Endothelial cell of umbilical vein (primary cell): ENCODE measurements around the gene SMOC2. TPM values are rescaled to one million over a fixed set of nuclear protein-coding genes. Genes with fewer than 3 reads are reported as not detected.

Experiments
- BruUV-seq: library from RNA; stranded (reverse); fragments of 400-500 nt; replicated peaks from 2 replicates; lab custom pipeline; 2021; lab: Mats Ljungman, UMichigan
- CTCF ChIA-PET: fragments of 300-600, 350-600 bp; sonication (Branson Sonifier 250); formaldehyde crosslinking; loops from one replicate; lab custom pipeline; 2021; ENCODE audit warnings: antibody characterized with exemption, inconsistent platforms; lab: Charles Lee
- POLR2A ChIA-PET: fragments of 300-600, 350-600 bp; sonication (Branson Sonifier 250); formaldehyde crosslinking; loops from one replicate; lab custom pipeline; 2021; ENCODE audit warnings: antibody characterized with exemption, inconsistent platforms; lab: Charles Lee
- DNase-seq: peaks from one replicate; pipeline ENCODE4 v3.0.0-alpha.2; 2011; ENCODE audit warnings: low read depth, low spot score
- FAIRE-seq: peaks from 2 replicates; lab custom pipeline; 2011; peaks lifted over from hg19 to GRCh38; lab: Jason Lieb, UNC
- H2AFZ ChIP-seq: 2 replicates; pipeline ENCODE4 v1.6.0; 2012; ENCODE audit warnings: low read depth, low read length, control low read depth, inconsistent platforms
- H3K27ac ChIP-seq: 2 replicates; pipeline ENCODE4 v1.5.1; 2011; ENCODE audit warnings: low read depth, mild to moderate bottlenecking, control low read depth, low read length, moderate library complexity; ENCODE audit not compliant: insufficient read depth
- H3K27me3 ChIP-seq, 2 experiments: 2 replicates each; pipeline versions ENCODE4 v1.6.0 to v1.6.1; 2011; ENCODE audit warnings: low read length in 2 of 2, mixed read lengths in 1 of 2; ENCODE audit not compliant: control insufficient read depth in 2 of 2, insufficient read depth in 2 of 2
- H3K36me3 ChIP-seq, 2 experiments: 2 replicates in 1 of 2; 3 replicates in 1 of 2; pipeline ENCODE4 v1.5.1; 2011; ENCODE audit warnings: low read length in 2 of 2, mild to moderate bottlenecking in 1 of 2, moderate library complexity in 1 of 2; ENCODE audit not compliant: control insufficient read depth in 2 of 2, insufficient read depth in 2 of 2; ENCODE audit errors: extremely low read depth in 1 of 2
- H3K4me1 ChIP-seq: 3 replicates; pipeline ENCODE4 v1.5.1; 2011; ENCODE audit warnings: mild to moderate bottlenecking, low read length; ENCODE audit not compliant: control insufficient read depth, insufficient read depth; ENCODE audit errors: extremely low read depth
- H3K4me2 ChIP-seq: 2 replicates; pipeline ENCODE4 v1.6.1; 2011; ENCODE audit warnings: low read length, control low read depth, mixed read lengths; ENCODE audit not compliant: insufficient read depth
- H3K4me3 ChIP-seq, 3 experiments: fragments of 200-600 bp in 1 of 3; sonication (generic), shearing (Covaris generic) in 1 of 3; replicated peaks in 1 of 3; 2 replicates each; pipeline ENCODE4 v1.5.1; 2011 to 2016; ENCODE audit warnings: control low read depth in 3 of 3, low read length in 3 of 3, mild to moderate bottlenecking in 2 of 3, inconsistent platforms in 1 of 3, low read depth in 1 of 3, moderate library complexity in 1 of 3; ENCODE audit not compliant: insufficient read depth in 1 of 3
- H3K79me2 ChIP-seq: 2 replicates; pipeline ENCODE4 v1.6.0; 2012; ENCODE audit warnings: low read length, inconsistent platforms; ENCODE audit not compliant: control insufficient read depth, insufficient read depth
- H3K9ac ChIP-seq: replicated peaks from 2 replicates; pipeline ENCODE3; 2011; ENCODE audit warnings: low read length, control low read depth; ENCODE audit not compliant: insufficient read depth; ENCODE audit errors: extremely low read depth
- H3K9me1 ChIP-seq: replicated peaks from 3 replicates; pipeline ENCODE4 v1.6.0; 2011; ENCODE audit warnings: mild to moderate bottlenecking, low read length; ENCODE audit not compliant: control insufficient read depth, insufficient read depth; ENCODE audit errors: extremely low read depth
- H3K9me3 ChIP-seq: replicated peaks from 2 replicates; pipeline ENCODE4 v1.5.1; 2012; ENCODE audit warnings: low read length, inconsistent platforms; ENCODE audit not compliant: control insufficient read depth, insufficient read depth
- H4K20me1 ChIP-seq: replicated peaks from 2 replicates; pipeline ENCODE3; 2011; ENCODE audit warnings: mild to moderate bottlenecking, low read length; ENCODE audit not compliant: control insufficient read depth, insufficient read depth; ENCODE audit errors: extremely low read depth
- EZH2 ChIP-seq: IDR thresholded peaks from 2 replicates; pipeline ENCODE4 v1.6.1; 2012; ENCODE audit warnings: borderline replicate concordance, low read depth, mild to moderate bottlenecking, moderate library complexity, low read length, inconsistent platforms; ENCODE audit not compliant: severe bottlenecking
- FOS ChIP-seq: IDR thresholded peaks from 2 replicates; pipeline ENCODE4 v1.6.1; 2011; ENCODE audit warnings: mild to moderate bottlenecking, low read length, moderate library complexity, borderline replicate concordance; ENCODE audit not compliant: insufficient read depth
- GATA2 ChIP-seq: IDR thresholded peaks from 2 replicates; pipeline ENCODE4 v1.7.0; 2011; ENCODE audit warnings: low read depth, mild to moderate bottlenecking, moderate library complexity, mixed read lengths, low read length; ENCODE audit not compliant: insufficient read length, insufficient read depth
- JUN ChIP-seq: IDR thresholded peaks from 2 replicates; pipeline ENCODE4 v1.6.1; 2011; ENCODE audit warnings: borderline replicate concordance, low read depth; ENCODE audit not compliant: insufficient read length, insufficient read depth
- MYC ChIP-seq: IDR thresholded peaks from one replicate; pipeline ENCODE4 v1.6.1; 2011; ENCODE audit warnings: mild to moderate bottlenecking, low read depth, low read length
- POLR2A ChIP-seq: IDR thresholded peaks from 2 replicates; pipeline ENCODE4 v1.6.1; 2012; ENCODE audit warnings: low read depth, mild to moderate bottlenecking, control low read depth, low read length
- POLR2AphosphoS5 ChIP-seq: IDR thresholded peaks from 2 replicates; pipeline ENCODE4 v1.6.1; 2012; ENCODE audit warnings: low read depth, mild to moderate bottlenecking, control low read depth, low read length, moderate library complexity; ENCODE audit not compliant: insufficient read depth
- dilution Hi-C: fragments of 300-500 bp; cut with MboI; formaldehyde crosslinking; loops from one replicate; pipeline ENCODE4 v1.15.0; 2019; ENCODE audit warnings: low sequenced_read_pairs; ENCODE audit not compliant: extremely low pct_ligation_motif_present
- intact Hi-C: fragments of 100-400 bp; cut with micrococcal nuclease; formaldehyde crosslinking; loops from one replicate; pipeline ENCODE4 v1.10.0; 2022
- polyA plus RNA-seq, 4 experiments: library from polyadenylated mRNA; depleted of rRNA in 3 of 4; stranded (reverse) in 3 of 4; unstranded in 1 of 4; fragments of >200 nt; gene quantifications; 2 replicates each; pipeline versions ENCODE4 v1.2.1 to v1.2.3, GENCODE V29; 2011 to 2012; ENCODE audit warnings: missing spikeins in 1 of 4
- total RNA-seq: library from RNA; stranded (reverse); gene quantifications from 2 replicates; pipeline ENCODE4 v1.2.3, GENCODE V29; 2021
- TF ChIP-seq, protein P1 (sequence below): IDR thresholded peaks from 2 replicates; pipeline ENCODE4 v1.6.1; 2011; ENCODE audit not compliant: insufficient read depth, insufficient read length
- TF ChIP-seq, protein P2 (sequence below), 2 donors: IDR thresholded peaks; 1 replicate in 1 of 2; 2 replicates in 1 of 2; pipeline ENCODE4 v1.5.1; 2011; ENCODE audit warnings: low read length in 2 of 2, mild to moderate bottlenecking in 2 of 2, moderate library complexity in 2 of 2, control low read depth in 1 of 2, inconsistent platforms in 1 of 2, low read depth in 1 of 2; ENCODE audit not compliant: insufficient read depth in 1 of 2; ENCODE audit errors: extremely low read depth in 1 of 2

SMOC2 gene
- total and polyA plus RNA-seq, 2 donors (not counting 3 experiments of a cell fraction or from before 2014, with no cell fraction given), result not detected

- ChIA-PET POLR2A (no interaction called here), CTCF (no interaction called here)
- no TSS peak for BruUV-seq
- Histone ChIP-seq H3K36me3 (no peaks in the 10 kb centered on the region), H4K20me1 (no peaks in the 10 kb centered on the region), H3K9ac (no peak overlapping the region), H3K4me1 (no peaks in the 10 kb centered on the region), H3K79me2 (no peaks in the 10 kb centered on the region), H3K4me2 (no peak overlapping the region), H2AFZ (no peak overlapping the region), H3K27me3 (no peaks in the 10 kb centered on the region), H3K4me3 (no peak overlapping the region), H3K27ac (no peak overlapping the region), H3K9me3 (peaks cover 5% of the 10 kb centered on the region), H3K9me1 (no peaks in the 10 kb centered on the region)
- intact Hi-C loops (no loop called here), dilution Hi-C loops (no loop called here)
- no peak for DNase-seq
- no peak for TF ChIP-seq POLR2AphosphoS5
- TF ChIP-seq POLR2A, result no peak
- no peak for TF ChIP-seq GATA2
- no peak for TF ChIP-seq EZH2
- TF ChIP-seq FOS, result no peak
- TF ChIP-seq MYC, result no peak
- TF ChIP-seq JUN, result no peak
- TF ChIP-seq, protein P1, sequence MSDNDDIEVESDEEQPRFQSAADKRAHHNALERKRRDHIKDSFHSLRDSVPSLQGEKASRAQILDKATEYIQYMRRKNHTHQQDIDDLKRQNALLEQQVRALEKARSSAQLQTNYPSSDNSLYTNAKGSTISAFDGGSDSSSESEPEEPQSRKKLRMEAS, result no peak
- TF ChIP-seq, protein P2, sequence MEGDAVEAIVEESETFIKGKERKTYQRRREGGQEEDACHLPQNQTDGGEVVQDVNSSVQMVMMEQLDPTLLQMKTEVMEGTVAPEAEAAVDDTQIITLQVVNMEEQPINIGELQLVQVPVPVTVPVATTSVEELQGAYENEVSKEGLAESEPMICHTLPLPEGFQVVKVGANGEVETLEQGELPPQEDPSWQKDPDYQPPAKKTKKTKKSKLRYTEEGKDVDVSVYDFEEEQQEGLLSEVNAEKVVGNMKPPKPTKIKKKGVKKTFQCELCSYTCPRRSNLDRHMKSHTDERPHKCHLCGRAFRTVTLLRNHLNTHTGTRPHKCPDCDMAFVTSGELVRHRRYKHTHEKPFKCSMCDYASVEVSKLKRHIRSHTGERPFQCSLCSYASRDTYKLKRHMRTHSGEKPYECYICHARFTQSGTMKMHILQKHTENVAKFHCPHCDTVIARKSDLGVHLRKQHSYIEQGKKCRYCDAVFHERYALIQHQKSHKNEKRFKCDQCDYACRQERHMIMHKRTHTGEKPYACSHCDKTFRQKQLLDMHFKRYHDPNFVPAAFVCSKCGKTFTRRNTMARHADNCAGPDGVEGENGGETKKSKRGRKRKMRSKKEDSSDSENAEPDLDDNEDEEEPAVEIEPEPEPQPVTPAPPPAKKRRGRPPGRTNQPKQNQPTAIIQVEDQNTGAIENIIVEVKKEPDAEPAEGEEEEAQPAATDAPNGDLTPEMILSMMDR (IDR thresholded peaks at IDR 0.05; ENCODE audit: extremely low read depth in 1 of 2, insufficient read depth in 1 of 2, low read depth in 1 of 2, low read length in 2 of 2), result no peak
- FAIRE-seq, result no peak
Measured at GRCh38 chr6:168599118-168599494, 158.1 kb downstream of the SMOC2 start.
